Central memory CD8-positive, alpha-beta T cell (primary cell): ENCODE measurements around the gene AP3B1.

Experiments
- ATAC-seq: fragments of 150-1000 bp; cut with Tn5 transposase; replicated peaks from 2 replicates; pipeline ENCODE4 v1.10.0; 2022; ENCODE audit warnings: mild to moderate bottlenecking, moderate FRiP score, moderate number of reproducible peaks; ENCODE audit not compliant: poor library complexity, severe bottlenecking; ENCODE audit errors: extremely low read depth
- DNase-seq, 2 donors: peaks; one replicate each; pipeline ENCODE4 v3.0.0; 2021; ENCODE audit warnings: low spot score in 2 of 2
- H3K27ac Mint-ChIP-seq: one replicate; pipeline ENCODE4 v1.8.0; 2022; ENCODE audit warnings: low read depth, mild to moderate bottlenecking, moderate library complexity, mixed read lengths
- H3K27me3 Mint-ChIP-seq: one replicate; pipeline ENCODE4 v1.8.0; 2022; ENCODE audit warnings: mixed read lengths
- H3K36me3 Mint-ChIP-seq: one replicate; pipeline ENCODE4 v1.8.0; 2022; ENCODE audit warnings: mild to moderate bottlenecking, moderate library complexity, mixed read lengths; ENCODE audit not compliant: insufficient read depth
- H3K4me1 Mint-ChIP-seq: one replicate; pipeline ENCODE4 v1.8.0; 2022; ENCODE audit warnings: mixed read lengths
- H3K4me3 Mint-ChIP-seq: one replicate; pipeline ENCODE4 v1.8.0; 2022; ENCODE audit warnings: mild to moderate bottlenecking, moderate library complexity, mixed read lengths
- H3K9me3 Mint-ChIP-seq: one replicate; pipeline ENCODE4 v1.8.0; 2022; ENCODE audit warnings: mixed read lengths

Gene AP3B1

DNA sequence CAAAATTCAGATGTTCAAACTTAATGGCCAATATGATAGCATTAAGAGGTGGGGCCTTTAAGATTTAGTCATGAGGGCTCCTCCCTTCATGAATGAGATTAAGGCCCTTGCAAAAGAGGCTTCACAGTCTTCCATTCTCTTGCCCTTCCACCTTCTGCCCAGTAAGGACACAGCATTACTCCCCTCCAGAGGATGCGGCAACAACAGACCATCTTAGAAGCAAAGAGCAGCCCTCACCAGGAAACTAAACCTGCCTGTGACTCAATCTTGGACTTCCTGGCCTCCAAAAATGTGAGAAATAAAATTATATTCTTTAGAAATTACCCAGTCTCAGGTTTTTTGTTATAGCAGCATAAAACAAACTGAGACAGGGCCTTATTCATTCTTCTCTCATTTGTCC is 8.2 kb downstream of the AP3B1 start:
- H3K27me3 Mint-ChIP-seq, result no peaks in the 10 kb centered on the region
- H3K27ac Mint-ChIP-seq, result no peak overlapping the region
- H3K9me3 Mint-ChIP-seq, result no peaks in the 10 kb centered on the region
- H3K36me3 Mint-ChIP-seq, result peaks cover 2% of the 10 kb centered on the region
- ATAC-seq (no peak), DNase-seq (no peak)
- H3K4me1 Mint-ChIP-seq, result peaks cover 53% of the 10 kb centered on the region
- H3K4me3 Mint-ChIP-seq, result no peak overlapping the region

DNA sequence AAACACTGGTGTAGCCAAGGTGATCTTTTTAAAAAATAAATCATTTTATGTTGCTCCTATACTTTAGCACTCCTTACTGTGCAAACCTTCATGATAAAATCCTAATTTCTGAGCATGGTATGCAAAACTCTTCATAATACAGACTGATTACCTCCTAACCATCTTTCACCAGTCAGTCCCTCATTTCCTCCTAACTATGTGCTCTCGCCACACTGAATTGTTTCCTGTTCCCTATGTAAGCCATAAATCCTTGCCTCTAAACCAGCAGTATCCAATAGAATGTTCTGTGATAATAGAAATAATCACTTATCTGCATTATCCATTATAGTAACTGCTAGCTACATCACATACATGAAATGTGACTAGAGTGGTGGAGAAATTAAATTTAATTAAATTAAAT is 10.7 kb downstream of the AP3B1 start:
- Mint-ChIP-seq H3K9me3 (no peaks in the 10 kb centered on the region), H3K4me1 (peaks cover 37% of the 10 kb centered on the region), H3K4me3 (no peak overlapping the region), H3K27me3 (no peaks in the 10 kb centered on the region), H3K27ac (no peak overlapping the region), H3K36me3 (peaks cover 2% of the 10 kb centered on the region)
- ATAC-seq (no peak), DNase-seq (no peak)

- ATAC-seq, result no peak
- no peak overlapping the region for H3K27ac Mint-ChIP-seq
- no peaks in the 10 kb centered on the region for H3K27me3 Mint-ChIP-seq
- peaks cover 37% of the 10 kb centered on the region for H3K4me1 Mint-ChIP-seq
- H3K9me3 Mint-ChIP-seq, result no peaks in the 10 kb centered on the region
- no peak overlapping the region for H3K4me3 Mint-ChIP-seq
- DNase-seq, result no peak
- H3K36me3 Mint-ChIP-seq, result peaks cover 3% of the 10 kb centered on the region
Measured at GRCh38 chr5:78283105-78283504, 11.4 kb downstream of the AP3B1 start.

GRCh38 chr5:78280261-78280660 is 14.2 kb downstream of the AP3B1 start:
- ATAC-seq (no peak), DNase-seq (no peak)
- Mint-ChIP-seq H3K4me3 (no peak overlapping the region), H3K27me3 (no peaks in the 10 kb centered on the region), H3K36me3 (peaks cover 3% of the 10 kb centered on the region), H3K27ac (no peak overlapping the region), H3K4me1 (peaks cover 35% of the 10 kb centered on the region), H3K9me3 (no peaks in the 10 kb centered on the region)

DNA sequence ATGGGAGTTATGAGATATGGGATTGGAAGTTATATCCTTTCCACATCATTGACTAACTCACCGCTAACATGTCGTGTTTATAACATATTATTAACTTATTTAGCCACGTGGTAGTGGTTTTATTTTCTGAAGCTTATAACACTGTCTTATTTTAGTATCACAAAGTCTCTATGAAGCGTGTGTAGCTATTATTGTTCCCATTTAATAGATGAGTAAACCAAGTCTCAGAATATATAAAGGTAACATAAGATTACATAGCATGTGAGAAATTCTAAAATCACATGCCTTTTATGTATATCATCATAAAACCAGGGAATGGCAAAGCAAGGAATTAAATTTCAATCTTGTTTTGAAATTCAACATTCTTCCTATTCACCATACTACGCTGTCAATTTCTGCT is 15.3 kb downstream of the AP3B1 start:
- peaks cover 31% of the 10 kb centered on the region for H3K4me1 Mint-ChIP-seq
- ATAC-seq (no peak), DNase-seq (no peak)
- H3K36me3 Mint-ChIP-seq, result peaks cover 1% of the 10 kb centered on the region
- no peak overlapping the region for H3K27ac Mint-ChIP-seq
- H3K9me3 Mint-ChIP-seq, result no peaks in the 10 kb centered on the region
- H3K4me3 Mint-ChIP-seq, result no peak overlapping the region
- H3K27me3 Mint-ChIP-seq, result no peaks in the 10 kb centered on the region

- DNase-seq (no peak), ATAC-seq (no peak)
- Mint-ChIP-seq H3K36me3 (peaks cover 1% of the 10 kb centered on the region), H3K27me3 (no peaks in the 10 kb centered on the region), H3K4me1 (peaks cover 35% of the 10 kb centered on the region), H3K27ac (no peak overlapping the region), H3K4me3 (no peak overlapping the region), H3K9me3 (no peaks in the 10 kb centered on the region)
Measured at GRCh38 chr5:78277715-78278114, 16.8 kb downstream of the AP3B1 start.

DNA sequence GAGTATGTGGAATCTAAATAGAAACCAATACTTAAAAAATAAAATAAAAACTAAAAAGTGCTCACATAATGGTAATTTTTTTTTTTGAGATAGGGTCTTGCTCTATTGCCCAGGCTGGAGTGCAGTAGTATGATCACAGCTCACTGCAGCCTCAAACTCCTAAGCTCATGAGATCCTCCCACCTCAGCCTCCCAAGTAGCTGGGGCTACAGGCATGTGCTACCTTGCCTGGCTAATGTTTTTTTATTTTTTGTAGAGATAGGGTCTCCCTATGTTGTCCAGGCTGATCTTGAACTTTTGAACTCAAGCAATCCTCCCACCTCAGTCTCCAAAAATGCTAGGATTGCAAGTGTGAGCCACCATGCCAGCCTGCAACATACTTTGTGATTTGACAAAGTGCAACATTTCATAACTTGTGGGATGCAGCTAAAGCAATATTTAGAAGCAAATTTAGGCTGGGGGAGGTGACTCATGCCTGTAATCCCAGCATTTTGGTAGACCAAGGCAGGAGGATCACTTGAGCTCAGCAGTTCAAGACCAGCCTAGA is 18.4 kb downstream of the AP3B1 start:
- Mint-ChIP-seq H3K4me3 (no peak overlapping the region), H3K4me1 (peaks cover 35% of the 10 kb centered on the region), H3K36me3 (peaks cover 1% of the 10 kb centered on the region), H3K27ac (no peak overlapping the region), H3K27me3 (no peaks in the 10 kb centered on the region), H3K9me3 (no peaks in the 10 kb centered on the region)
- DNase-seq, result no peak
- ATAC-seq, result no peak

DNA sequence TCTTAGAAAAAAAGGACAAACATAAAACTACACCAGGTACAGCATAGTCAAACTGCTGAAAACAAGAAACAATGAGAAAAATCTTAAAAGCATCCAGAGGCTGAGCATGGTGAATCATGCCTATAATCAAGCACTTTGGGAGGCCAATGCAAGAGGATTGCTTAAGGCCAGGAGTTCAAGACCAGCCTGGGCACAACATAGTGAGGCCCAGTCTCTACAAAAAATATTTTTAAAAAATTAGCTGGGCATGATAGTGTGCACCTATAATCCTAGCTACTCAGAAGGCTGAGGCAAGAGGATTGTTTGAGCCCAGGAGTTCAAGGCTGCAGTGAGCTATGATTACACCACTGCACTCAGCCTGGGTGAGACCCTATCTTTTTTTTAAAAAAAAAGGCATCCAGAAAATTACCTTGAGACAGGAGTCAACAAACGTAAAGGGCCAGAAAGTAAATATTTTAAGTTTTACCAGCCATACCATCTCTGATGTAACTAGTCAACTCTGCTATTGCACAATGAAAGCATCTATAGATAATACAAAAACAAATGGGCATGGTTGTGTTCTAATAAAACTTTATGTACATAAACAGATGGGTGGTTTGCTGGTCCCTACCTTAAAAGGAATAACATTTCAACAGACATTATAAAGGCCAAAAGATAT is 19.8 kb downstream of the AP3B1 start:
- ATAC-seq (no peak), DNase-seq (no peak)
- H3K4me3 Mint-ChIP-seq, result no peak overlapping the region
- peaks cover 1% of the 10 kb centered on the region for H3K36me3 Mint-ChIP-seq
- peaks cover 35% of the 10 kb centered on the region for H3K4me1 Mint-ChIP-seq
- H3K9me3 Mint-ChIP-seq, result no peaks in the 10 kb centered on the region
- no peaks in the 10 kb centered on the region for H3K27me3 Mint-ChIP-seq
- H3K27ac Mint-ChIP-seq, result no peak overlapping the region

GRCh38 chr5:78273436-78273835 is 21.1 kb downstream of the AP3B1 start:
- no peak overlapping the region for H3K4me3 Mint-ChIP-seq

DNA sequence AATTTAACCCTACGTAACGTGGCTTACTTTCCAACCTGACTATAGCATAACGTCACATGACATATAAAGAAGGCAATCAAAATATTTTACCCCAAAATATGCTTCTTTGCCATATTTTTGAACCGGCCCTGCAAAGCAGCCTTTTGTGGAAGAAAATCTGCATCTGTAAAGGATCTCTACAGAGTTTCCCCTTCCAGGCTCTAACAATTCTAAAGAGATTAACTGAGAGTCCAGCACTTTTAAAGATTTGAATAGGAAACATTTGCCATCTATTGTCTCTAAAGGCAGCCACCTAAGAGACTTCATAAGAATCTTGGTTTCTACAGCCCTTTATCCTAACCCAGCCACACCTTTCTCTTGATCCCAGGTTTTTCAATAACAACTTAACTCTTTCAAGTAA is 22.7 kb downstream of the AP3B1 start:
- H3K4me1 Mint-ChIP-seq, result peaks cover 23% of the 10 kb centered on the region
- H3K27ac Mint-ChIP-seq, result peak overlapping the region; percentile 6
- H3K36me3 Mint-ChIP-seq, result no peaks in the 10 kb centered on the region
- ATAC-seq, result no peak
- DNase-seq, result no peak
- no peaks in the 10 kb centered on the region for H3K27me3 Mint-ChIP-seq
- H3K4me3 Mint-ChIP-seq, result no peak overlapping the region
- H3K9me3 Mint-ChIP-seq, result no peaks in the 10 kb centered on the region

More at GRCh38 chr5:78273436-78273835, 21.1 kb downstream of the AP3B1 start:
- Mint-ChIP-seq H3K4me1 (peaks cover 35% of the 10 kb centered on the region), H3K27me3 (no peaks in the 10 kb centered on the region), H3K27ac (no peak overlapping the region), H3K9me3 (no peaks in the 10 kb centered on the region), H3K36me3 (peaks cover 1% of the 10 kb centered on the region)
- ATAC-seq (no peak), DNase-seq (no peak)

DNA sequence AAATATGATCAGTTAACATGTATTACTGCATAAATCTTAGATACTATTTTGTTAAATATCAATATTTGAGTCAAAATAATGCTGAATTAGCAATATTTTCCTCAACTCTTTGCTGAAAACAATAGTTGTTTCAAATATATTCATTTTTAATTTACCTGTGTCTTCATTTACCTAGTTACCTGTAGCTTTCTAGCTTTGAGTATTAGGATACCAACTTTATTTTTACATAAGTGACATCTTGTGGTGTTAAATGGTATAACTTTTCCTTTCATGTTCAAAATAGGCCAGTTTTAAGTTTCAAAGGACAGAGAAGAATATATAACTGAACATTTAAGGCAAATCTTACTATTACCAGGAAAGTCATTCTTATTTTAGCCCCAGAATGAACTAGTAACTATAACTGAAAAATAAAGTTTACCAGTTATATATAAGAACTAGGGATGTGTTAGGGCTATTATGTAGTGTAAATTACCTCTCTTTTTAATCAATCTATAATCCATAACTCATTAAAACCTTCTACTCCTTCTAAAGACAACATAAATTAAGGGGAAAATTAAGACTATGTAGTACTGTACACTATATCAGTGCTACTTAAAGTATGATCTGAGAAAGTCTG is 25.3 kb downstream of the AP3B1 start:
- Mint-ChIP-seq H3K4me1 (peaks cover 20% of the 10 kb centered on the region), H3K27me3 (no peaks in the 10 kb centered on the region), H3K9me3 (no peaks in the 10 kb centered on the region), H3K4me3 (no peak overlapping the region), H3K27ac (no peak overlapping the region), H3K36me3 (peaks cover 12% of the 10 kb centered on the region)
- DNase-seq (no peak), ATAC-seq (peak; percentile 28)

GRCh38 chr5:78268356-78268755 is 26.1 kb downstream of the AP3B1 start:
- Mint-ChIP-seq H3K9me3 (no peaks in the 10 kb centered on the region), H3K36me3 (peaks cover 17% of the 10 kb centered on the region), H3K4me1 (peaks cover 12% of the 10 kb centered on the region), H3K4me3 (no peak overlapping the region), H3K27me3 (no peaks in the 10 kb centered on the region), H3K27ac (no peak overlapping the region)
- DNase-seq (no peak), ATAC-seq (no peak)

DNA sequence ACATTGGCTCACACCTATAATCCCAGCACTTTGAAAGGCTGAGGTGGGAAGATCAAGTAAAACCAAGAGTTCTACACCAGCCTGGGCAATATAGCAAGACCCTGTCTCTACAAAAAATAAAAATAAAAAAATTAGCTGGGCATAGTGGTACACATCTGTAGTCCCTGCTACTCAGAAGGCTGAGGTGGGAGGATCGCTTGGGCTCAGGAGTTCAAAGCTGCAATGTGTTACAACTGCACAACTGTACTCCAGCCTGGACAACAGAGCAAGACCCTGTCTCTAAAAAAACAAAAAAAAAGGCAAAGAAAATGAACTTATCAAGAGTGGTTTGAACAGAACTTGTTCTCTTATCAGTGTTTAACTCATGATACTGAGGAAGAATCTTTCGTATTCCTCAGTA is 29.3 kb downstream of the AP3B1 start:
- Mint-ChIP-seq H3K4me1 (peaks cover 6% of the 10 kb centered on the region), H3K27ac (no peak overlapping the region), H3K27me3 (no peaks in the 10 kb centered on the region), H3K36me3 (peaks cover 21% of the 10 kb centered on the region), H3K4me3 (no peak overlapping the region), H3K9me3 (no peaks in the 10 kb centered on the region)
- DNase-seq, result no peak
- ATAC-seq, result no peak
